ENCODE results near the gene AK9.

DNA sequence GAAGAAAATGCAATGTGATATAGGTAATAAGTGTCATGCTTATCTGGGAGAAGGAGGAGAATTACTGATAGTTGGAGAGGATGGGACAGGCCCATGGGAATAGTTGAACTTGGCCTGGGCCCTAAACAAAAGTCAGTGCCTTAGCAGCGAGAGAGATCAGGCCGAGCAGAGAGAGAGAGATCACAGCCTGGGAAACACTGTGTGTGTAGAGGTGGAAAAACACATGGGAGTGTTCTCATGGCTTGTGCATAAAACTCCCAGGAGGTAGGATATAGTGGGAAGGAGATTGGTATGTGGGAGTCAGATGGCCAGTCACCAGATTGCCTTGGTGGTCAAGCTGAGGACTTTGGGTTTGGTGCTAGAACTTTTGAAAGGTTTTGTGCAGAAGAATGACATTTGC lies 47.7 kb upstream of the AK9 start:
- TF ChIP-seq GATA2 (IDR thresholded peaks at IDR 0.05; ENCODE audit: low read depth, low read length) (no peak), GATA3 (IDR thresholded peaks at IDR 0.05; ENCODE audit: low read depth, low read length) (no peak)
